Raji (cell line): Measurements from ENCODE around the gene ERCC6L2.

Source experiments
- POLR2A ChIP-seq: IDR thresholded peaks from 2 replicates; pipeline ENCODE4 v1.6.1; 2011; ENCODE audit warnings: low read depth, low read length, control low read depth; ENCODE audit not compliant: insufficient read depth

ERCC6L2 gene

DNA sequence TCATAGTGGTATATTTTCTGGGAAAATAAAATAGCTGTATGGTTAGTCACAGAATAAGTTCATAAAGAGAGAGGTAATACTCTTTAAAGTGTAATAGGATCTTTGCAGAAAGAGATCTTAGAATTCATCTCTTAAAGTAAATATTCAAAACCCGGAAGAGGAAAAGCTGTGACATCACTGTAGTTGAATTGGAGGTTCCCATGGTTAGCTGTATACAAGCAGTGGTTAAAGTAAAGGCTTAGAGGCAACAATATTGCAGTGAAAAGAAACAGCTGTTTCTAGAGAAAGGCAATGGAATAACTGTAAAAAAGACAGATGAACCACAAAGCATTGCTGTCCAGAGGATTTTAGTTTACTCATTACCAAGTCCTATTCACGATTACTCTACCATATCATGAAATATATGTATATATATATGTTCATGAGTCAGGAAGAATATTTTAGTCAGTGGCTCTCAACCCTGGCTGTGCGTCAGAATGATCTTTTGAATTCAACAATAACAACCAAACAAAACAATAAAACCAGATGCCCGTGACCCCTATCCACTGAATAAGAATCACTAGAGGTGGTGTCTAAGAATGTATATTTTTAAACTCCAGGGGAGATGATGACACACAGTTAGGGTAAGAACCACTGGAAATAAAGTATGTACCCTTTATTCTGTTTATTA is 4.7 kb downstream of the ERCC6L2 start:
- no peak for TF ChIP-seq POLR2A

DNA sequence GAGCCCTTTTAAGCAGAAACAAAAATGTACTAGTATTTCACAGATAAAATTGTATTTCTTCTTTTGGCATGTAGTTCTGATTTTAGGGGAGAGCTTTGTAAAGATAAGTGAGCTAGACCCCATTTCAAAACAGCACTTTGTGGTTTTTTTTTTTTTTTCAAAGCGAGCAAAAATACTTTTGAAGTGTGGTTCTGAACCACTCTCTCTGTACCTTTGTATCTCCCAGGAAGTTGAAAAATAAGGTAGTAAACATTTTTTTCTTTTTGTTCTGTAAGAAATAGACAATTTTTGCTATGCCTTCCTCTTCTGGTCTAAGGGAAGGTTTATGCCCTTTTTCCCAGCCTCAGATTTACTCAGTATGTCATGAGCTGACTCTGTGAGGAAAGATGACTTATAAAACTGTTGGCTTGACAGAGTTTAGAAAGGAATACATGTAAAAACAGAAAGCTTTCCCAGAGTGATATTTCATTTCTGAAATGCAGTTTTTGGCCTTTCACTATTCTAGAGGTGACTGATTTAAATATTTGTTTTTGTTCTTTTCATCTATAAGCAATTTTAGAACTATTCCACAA is 12.5 kb downstream of the ERCC6L2 start:
- no peak for TF ChIP-seq POLR2A

DNA sequence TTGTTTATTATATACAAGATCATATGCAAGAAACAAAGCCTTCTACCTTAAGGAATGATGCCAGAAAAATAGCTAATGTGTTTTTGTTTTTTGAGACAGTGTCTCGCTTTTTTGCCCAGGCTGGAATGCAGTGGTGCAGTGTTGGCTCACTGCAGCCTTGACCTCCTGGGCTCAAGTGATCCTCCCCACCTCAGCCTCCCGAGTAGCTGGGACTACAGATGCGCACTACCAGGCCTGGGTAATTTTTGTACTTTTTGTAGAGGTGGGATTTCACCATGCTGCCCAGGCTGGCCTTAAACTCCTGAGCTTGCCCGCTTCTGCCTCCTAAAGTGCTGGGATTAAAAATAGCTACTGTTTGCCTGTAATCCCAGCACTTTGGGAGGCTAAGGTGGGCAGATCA is 15.1 kb downstream of the ERCC6L2 start:
- no peak for TF ChIP-seq POLR2A

DNA sequence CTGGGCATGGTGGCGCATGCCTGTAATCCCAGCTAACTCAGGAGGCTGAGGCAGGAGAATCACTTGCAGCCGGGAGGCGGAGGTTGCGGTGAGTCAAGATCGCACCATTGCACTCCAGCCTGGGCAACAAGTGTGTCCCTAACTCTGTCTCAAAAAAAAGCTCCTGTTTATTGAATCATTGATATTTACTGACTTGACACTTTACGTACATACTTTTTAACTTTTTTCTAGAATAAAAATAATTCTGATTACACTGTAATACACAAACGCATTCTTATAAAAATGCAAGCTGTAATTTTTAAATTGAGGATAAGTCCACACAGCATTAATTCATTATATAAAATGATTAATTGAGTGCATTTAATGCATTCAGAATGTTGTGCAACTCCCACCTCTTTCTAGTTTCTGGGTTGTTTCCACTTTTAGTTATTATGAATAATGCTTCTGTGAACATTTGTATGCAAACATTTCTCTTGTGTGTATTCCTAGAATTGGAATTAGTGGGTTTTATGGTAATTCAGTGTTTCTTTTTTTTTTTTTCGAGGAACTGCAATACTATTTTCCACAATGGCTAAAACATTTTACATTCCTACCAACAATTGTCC is 15.7 kb downstream of the ERCC6L2 start:
- no peak for TF ChIP-seq POLR2A

DNA sequence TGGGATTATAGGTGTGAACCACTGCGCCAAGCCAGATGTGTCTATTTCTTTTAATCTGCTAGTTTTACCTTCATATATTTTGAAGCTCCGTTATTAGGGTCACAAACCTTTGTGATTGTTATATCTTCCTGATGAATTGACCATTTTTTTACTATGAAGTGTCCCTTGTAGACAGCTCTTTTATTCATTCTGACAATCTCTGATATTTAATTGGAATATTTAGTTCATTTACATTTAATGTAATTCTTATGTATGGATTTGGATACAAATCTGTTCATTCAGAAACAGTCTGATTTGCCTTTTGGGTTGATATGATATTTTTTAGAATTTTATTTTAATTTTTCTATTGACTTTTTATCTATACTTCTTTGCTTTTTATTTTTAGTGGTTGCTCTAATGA is 17.2 kb downstream of the ERCC6L2 start:
- TF ChIP-seq POLR2A: no peak

DNA sequence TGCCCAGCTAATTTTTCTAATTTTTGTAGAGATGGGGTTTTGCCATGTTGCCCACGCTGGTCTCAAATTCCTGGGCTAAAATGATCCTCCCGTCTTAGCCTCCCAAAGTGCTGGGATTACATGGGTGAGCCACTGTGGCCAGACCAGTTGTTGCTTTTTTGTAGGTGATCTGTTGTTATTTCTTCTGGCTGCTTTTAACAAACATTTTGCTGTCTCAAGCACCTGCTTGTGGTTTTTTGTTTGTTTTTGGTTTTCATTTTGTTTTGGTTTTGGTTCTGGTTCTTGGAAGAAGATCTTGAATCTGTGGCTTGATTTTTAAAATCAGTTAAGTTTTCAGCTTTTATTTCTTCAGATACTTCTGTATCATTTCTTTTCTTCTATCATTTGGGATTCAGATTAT is 21.1 kb downstream of the ERCC6L2 start:
- TF ChIP-seq POLR2A: no peak

DNA sequence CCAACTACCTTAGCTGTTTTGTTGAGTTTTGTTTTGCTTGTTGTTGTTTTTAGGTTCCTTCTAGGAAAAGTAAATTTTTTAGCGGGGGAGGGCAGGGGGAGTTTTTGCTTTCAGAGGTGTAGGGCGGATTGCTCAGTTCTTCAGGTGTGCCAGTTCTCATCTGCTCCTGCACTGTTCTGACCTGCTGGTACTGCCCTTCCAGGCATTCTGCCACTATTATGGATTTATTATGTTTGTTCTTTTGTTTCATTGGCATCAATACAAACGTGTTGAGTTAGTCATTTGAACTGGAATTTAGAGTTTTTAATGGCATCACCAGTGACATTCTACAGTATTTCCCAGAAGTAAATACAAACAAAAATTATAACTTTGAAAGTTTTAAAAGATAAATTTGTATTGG is 26.0 kb downstream of the ERCC6L2 start:
- TF ChIP-seq POLR2A: no peak

DNA sequence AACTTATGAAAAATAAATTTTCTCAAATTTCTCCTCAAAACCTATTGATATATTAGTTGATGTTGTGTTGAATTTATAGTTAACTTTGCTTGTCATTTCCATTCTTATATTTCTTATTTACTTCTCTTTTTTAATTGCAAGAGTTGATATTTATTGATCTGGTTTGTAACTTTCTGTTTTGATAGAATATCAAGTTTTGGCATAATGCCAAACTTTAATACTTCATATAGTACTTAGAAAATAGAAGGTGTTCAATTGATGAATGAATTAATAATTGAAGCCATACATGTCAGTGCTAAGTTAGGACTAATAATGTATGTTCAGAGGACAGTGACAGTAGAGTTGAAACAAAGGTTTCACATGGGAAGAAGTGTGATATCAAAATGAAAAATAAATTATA is 27.9 kb downstream of the ERCC6L2 start:
- TF ChIP-seq POLR2A: no peak

DNA sequence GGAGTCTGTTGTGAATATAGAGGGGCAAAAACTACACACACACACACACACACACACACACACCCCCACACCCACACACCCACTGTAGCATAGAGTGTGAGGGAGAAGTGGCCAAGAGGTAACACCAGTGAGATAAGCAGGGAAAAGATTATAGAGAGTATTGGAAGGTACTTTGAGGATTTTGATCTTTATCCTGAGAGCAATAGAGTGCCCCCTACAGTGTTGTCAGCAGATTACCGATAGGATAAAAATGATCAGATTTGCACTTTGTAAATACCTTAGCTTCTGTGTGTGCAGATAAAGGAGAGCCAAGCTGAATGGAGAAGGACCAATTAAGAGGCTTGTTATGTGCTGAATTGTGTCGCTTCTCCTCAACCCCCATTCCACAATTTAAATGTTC is 32.3 kb downstream of the ERCC6L2 start:
- TF ChIP-seq POLR2A: no peak

DNA sequence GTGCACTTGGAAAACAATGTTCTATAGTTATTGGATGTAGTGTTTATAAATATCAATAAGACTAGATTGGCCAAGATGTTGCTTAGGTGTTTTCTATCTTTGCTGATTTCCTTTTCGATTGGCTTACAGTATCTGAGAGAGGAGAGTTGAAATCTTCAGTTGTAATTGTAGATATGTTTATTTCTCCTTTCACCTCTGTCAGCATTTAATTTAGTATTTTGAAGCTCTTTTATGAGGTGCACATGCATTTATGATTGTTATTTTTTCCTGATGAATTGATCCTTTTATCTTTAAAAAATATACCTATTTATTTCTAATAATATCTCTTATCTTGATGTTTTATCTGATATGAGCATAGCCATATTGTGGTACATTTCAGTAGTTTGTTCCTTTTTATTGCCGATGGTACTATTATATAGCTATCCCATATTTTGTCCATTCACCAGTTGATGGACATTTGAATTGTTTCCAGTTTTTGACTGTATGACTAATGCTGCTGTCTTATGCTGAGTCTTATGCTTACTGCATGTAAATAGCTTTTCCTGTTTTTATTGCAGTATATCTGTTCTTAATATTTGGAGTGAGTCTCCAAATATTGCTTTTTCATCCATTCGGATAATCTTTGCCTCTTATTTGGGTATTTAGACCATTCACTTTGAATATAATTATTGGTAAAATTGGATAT is 34.7 kb downstream of the ERCC6L2 start:
- TF ChIP-seq POLR2A: no peak

DNA sequence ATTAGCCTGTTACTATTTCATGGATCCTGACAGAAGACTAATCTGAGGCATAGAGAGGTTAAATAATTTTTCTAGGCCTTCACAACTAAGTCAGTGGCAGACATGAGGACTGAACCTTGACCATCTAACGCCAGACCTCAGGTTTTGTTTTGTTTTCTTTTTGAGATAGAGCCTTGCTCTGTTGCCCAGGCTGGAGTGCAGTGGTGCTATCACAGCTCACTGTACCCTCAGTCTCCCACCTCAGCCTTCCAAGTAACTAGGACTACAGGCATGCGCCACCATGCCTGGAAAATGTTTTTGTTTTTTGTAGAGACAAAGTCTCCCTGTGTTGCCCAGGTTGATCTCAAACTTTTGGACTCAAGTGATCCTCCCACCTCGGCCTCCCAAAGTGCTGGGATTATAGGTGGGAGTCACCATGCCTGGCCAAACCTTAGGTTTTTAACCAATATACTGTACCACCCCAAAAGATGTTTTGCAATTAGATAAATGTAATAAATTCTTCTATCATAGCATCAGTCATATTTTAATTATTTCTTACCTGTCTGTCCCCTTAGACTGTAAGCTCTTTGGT is 35.4 kb downstream of the ERCC6L2 start:
- TF ChIP-seq POLR2A: no peak

DNA sequence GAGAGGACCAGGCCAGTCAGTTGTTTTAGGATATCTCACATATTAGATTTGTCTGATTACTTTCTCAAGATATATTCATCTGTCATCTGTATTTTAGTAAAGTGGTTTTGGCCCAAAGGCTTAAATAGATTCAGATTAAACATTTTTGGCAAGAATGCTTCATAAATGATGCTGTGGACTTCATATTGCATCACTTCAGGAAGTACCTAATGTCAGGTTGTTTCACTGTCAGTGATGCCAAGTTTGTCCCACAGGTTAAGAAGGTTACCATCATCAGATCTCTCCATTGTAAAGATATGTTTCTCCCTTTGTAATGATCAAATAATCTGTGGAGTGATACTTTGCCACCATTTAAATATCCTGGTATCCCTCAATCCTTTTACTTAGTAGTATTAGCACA is 37.3 kb downstream of the ERCC6L2 start:
- no peak for TF ChIP-seq POLR2A

DNA sequence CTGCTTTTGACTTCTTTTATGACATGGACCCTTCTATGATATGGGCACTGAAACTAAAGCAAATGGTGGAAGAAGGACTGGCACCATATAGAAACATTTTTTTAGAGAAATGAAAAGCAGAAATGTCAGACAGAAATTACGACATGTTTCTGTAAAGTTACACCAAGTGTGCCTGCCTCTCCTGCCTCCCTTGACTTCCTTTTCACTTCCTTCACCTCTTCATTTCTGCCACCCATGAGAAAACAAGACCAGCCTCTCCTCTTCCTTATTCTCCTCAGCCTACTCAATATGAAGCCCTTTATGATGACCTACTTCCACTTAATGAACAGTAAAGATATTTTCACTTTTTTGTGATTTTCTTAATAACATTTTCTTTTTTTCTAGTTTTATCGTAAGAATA is 44.5 kb downstream of the ERCC6L2 start:
- TF ChIP-seq POLR2A: no peak

DNA sequence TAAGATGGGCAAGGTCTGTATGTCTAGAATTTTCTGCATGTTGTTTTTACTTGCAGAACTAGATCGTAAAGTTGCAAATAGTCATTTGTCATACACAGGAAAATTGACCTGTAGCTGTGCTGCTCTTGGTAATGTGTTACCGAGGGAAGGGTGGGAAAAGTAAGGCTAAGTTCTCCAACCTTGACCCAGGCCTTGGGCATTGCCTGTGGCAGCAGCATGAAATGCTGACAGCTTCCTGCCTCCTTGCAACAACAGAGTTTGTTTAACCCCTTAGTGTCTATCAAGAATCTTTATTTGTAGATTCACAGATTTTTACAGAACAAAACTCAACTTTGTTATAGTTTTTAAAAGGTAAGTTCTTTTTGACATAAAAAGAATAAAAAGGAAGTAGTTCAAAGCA is 48.3 kb downstream of the ERCC6L2 start:
- TF ChIP-seq POLR2A: no peak

DNA sequence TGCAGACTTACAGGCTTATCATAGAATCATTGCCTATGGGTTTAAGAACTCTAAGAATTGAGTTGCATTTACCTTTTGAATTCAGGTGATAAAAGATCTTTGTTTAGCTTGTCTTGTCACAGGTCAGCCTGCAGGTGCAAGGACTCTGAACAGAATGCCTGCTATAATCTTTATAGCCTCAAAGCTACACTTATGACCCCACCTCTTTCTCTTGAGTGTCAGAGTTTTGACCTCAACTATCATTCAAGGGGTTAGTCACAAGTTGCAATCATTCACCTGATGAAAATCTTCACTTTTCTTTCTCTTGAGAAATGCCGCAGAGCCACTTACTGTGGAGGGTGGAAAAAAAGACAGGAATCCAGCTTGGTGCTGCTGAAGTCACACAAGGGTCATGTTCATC is 49.5 kb downstream of the ERCC6L2 start:
- TF ChIP-seq POLR2A: no peak
